Upper lobe of left lung (tissue), 6 donors: Measurements from ENCODE around the gene MYO3B. TPM values are rescaled to one million over a fixed set of nuclear protein-coding genes. Genes with fewer than 3 reads are reported as not detected.
"Not testable (repeated sequence)": the region's sequence is repeated elsewhere in the genome, so short reads cannot be mapped to it uniquely, and the experiment has no call there.

ENCODE experiments used
- ATAC-seq, 2 donors: fragments of 200-7000 bp; cut with Tn5 transposase; one replicate each; pipeline ENCODE4 v1.9.1; 2022; ENCODE audit warnings: mild to moderate bottlenecking in 2 of 2, moderate library complexity in 2 of 2; ENCODE audit not compliant: low FRiP score in 2 of 2
- DNase-seq, 2 donors: peaks; one replicate each; pipeline ENCODE4 v3.0.0-alpha.2; 2019 to 2020
- H3K27ac ChIP-seq, 4 donors: fragments of 200-600 bp; sonication (generic); one replicate each; pipeline ENCODE4 v1.5.1; 2016 to 2019
- H3K27me3 ChIP-seq, 4 donors: fragments of 200-600 bp; sonication (generic); one replicate each; pipeline ENCODE4 v1.5.1; 2017 to 2019
- H3K36me3 ChIP-seq, 4 donors: fragments of 200-600 bp; sonication (generic); one replicate each; pipeline ENCODE4 v1.5.1; 2016 to 2019
- H3K4me1 ChIP-seq, 4 donors: fragments of 200-600 bp; sonication (generic); one replicate each; pipeline ENCODE4 v1.5.1; 2018 to 2019
- H3K4me3 ChIP-seq, 4 donors: fragments of 200-600 bp; sonication (generic); one replicate each; pipeline ENCODE4 v1.5.1; 2017 to 2019; ENCODE audit warnings: mild to moderate bottlenecking in 2 of 4, moderate library complexity in 1 of 4
- H3K9me3 ChIP-seq, 4 donors: fragments of 200-600 bp; sonication (generic); one replicate each; pipeline ENCODE4 v1.5.1; 2018 to 2019
- CTCF ChIP-seq, 6 experiments: fragments of 450-650 bp in 4 of 6; fragments of 200-600 bp in 2 of 6; sonication (generic) in 2 of 6; IDR thresholded peaks; one replicate each; pipeline ENCODE4 v1.5.1; 2016 to 2019; ENCODE audit warnings: antibody characterized with exemption in 6 of 6
- EP300 ChIP-seq, 4 donors: sonication (generic); formaldehyde crosslinking; IDR thresholded peaks; one replicate each; pipeline ENCODE4 v1.5.1; 2017; ENCODE audit warnings: antibody characterized with exemption in 4 of 4, control low read depth in 2 of 4
- POLR2A ChIP-seq, 4 donors: fragments of 450-650 bp; IDR thresholded peaks; one replicate each; pipeline ENCODE4 v1.5.1; 2016 to 2017; ENCODE audit warnings: antibody characterized with exemption in 4 of 4, mild to moderate bottlenecking in 2 of 4
- POLR2AphosphoS5 ChIP-seq, 2 donors: sonication (generic); formaldehyde crosslinking; IDR thresholded peaks; one replicate each; pipeline ENCODE4 v1.5.1; 2017; ENCODE audit warnings: antibody characterized with exemption in 2 of 2
- WGBS, 2 donors: methylation state at CpG; one replicate each; pipeline ENCODE4 v1.1.5; 2017 to 2018; 5-methylcytosine and 5-hydroxymethylcytosine counted together
- total RNA-seq, 6 donors: library from RNA; depleted of rRNA in 4 of 6; stranded (reverse); fragments of >200 nt in 4 of 6; gene quantifications; one replicate each; pipeline versions ENCODE4 v1.1.0 to v1.2.1, GENCODE V29; 2016 to 2021
- donor health status: DM: no; HTN: no; CAD: no; lungs with moderate emphysema.
- donor health status: DM: no; HTN: yes; CAD: no; lungs with severe emphysema.

Gene MYO3B
- total RNA-seq, 6 donors from 2014 or later = 0.09 to 0.20 (median 0.13) TPM; not detected in 3

GRCh38 chr2:170271340-170271739 lies 93.4 kb downstream of the MYO3B start:
- H3K4me3 ChIP-seq = no peak overlapping the region
- H3K4me1 ChIP-seq = no peaks in the 10 kb centered on the region
- ATAC-seq (no peak), DNase-seq (no peak)
- 43 to 44% methylated on average over 1 of the region's 1 CpG for WGBS, 2 donors
- H3K36me3 ChIP-seq = no peaks in the 10 kb centered on the region
- no peak for TF ChIP-seq POLR2A (IDR thresholded peaks at IDR 0.05)
- TF ChIP-seq EP300 (IDR thresholded peaks at IDR 0.05) = no peak
- H3K27ac ChIP-seq = no peak overlapping the region
- no peaks in the 10 kb centered on the region for H3K27me3 ChIP-seq
- no peaks in the 10 kb centered on the region for H3K9me3 ChIP-seq

GRCh38 chr2:170276056-170276455 lies 98.1 kb downstream of the MYO3B start:
- 72% methylated on average over 3 of the region's 3 CpGs for WGBS, 2 donors
- TF ChIP-seq EP300 (IDR thresholded peaks at IDR 0.05) (no peak), POLR2AphosphoS5 (IDR thresholded peaks at IDR 0.05) (no peak)
- ATAC-seq = no peak
- H3K36me3 ChIP-seq = no peaks in the 10 kb centered on the region
- no peak overlapping the region for H3K27ac ChIP-seq
- no peak for DNase-seq
- no peak overlapping the region for H3K4me3 ChIP-seq
- H3K27me3 ChIP-seq = no peaks in the 10 kb centered on the region
- no peaks in the 10 kb centered on the region for H3K4me1 ChIP-seq
- no peaks in the 10 kb centered on the region for H3K9me3 ChIP-seq

GRCh38 chr2:170276925-170277629 lies 99.1 kb downstream of the MYO3B start:
- Histone ChIP-seq H3K9me3 (no peaks in the 10 kb centered on the region), H3K4me3 (no peak overlapping the region), H3K4me1 (no peaks in the 10 kb centered on the region), H3K36me3 (no peaks in the 10 kb centered on the region), H3K27ac (no peak overlapping the region), H3K27me3 (no peaks in the 10 kb centered on the region)
- no peak for ATAC-seq
- TF ChIP-seq POLR2AphosphoS5 (IDR thresholded peaks at IDR 0.05) (no peak), POLR2A (IDR thresholded peaks at IDR 0.05) (no peak), EP300 (IDR thresholded peaks at IDR 0.05) (no peak), CTCF (IDR thresholded peaks at IDR 0.05) (no peak)
- 48 to 62% methylated on average over 2 of the region's 2 CpGs for WGBS, 2 donors
- no peak for DNase-seq

- 88 to 94% methylated on average over 2 of the region's 2 CpGs for WGBS, 2 donors
- H3K27ac ChIP-seq = no peak overlapping the region
- DNase-seq (no peak), ATAC-seq (no peak)
- no peaks in the 10 kb centered on the region for H3K4me1 ChIP-seq
- H3K36me3 ChIP-seq = no peaks in the 10 kb centered on the region
- H3K27me3 ChIP-seq = no peaks in the 10 kb centered on the region
- H3K9me3 ChIP-seq = no peaks in the 10 kb centered on the region
- TF ChIP-seq CTCF (IDR thresholded peaks at IDR 0.05) (no peak), EP300 (IDR thresholded peaks at IDR 0.05) (no peak), POLR2AphosphoS5 (IDR thresholded peaks at IDR 0.05) (no peak), POLR2A (IDR thresholded peaks at IDR 0.05) (no peak)
- no peak overlapping the region for H3K4me3 ChIP-seq
These were observed 100.0 kb downstream of the MYO3B start for GRCh38 chr2:170277951-170278350.

GRCh38 chr2:170279615-170280014 lies 101.7 kb downstream of the MYO3B start:
- not testable (repeated sequence) for ATAC-seq, H3K4me3 ChIP-seq, H3K27ac ChIP-seq, H3K4me1 ChIP-seq, H3K27me3 ChIP-seq, H3K36me3 ChIP-seq, DNase-seq, H3K9me3 ChIP-seq
- WGBS, 2 donors = 66% methylated on average over 2 of the region's 2 CpGs

- no peak for DNase-seq
- Histone ChIP-seq H3K27ac (no peak overlapping the region), H3K4me1 (no peaks in the 10 kb centered on the region), H3K4me3 (no peak overlapping the region), H3K36me3 (no peaks in the 10 kb centered on the region), H3K9me3 (no peaks in the 10 kb centered on the region), H3K27me3 (no peaks in the 10 kb centered on the region)
- TF ChIP-seq POLR2A (IDR thresholded peaks at IDR 0.05) = no peak
- no peak for TF ChIP-seq EP300 (IDR thresholded peaks at IDR 0.05)
- no peak for TF ChIP-seq CTCF (IDR thresholded peaks at IDR 0.05)
- TF ChIP-seq POLR2AphosphoS5 (IDR thresholded peaks at IDR 0.05) = no peak
- WGBS, 2 donors = 34 to 47% methylated on average over 3 of the region's 3 CpGs
- no peak for ATAC-seq
These were observed 104.9 kb downstream of the MYO3B start for GRCh38 chr2:170282851-170283250.
